Smooth muscle cell (in vitro differentiated cells): ENCODE measurements around the gene GRB10. TPM values are rescaled to one million over a fixed set of nuclear protein-coding genes. Genes with fewer than 3 reads are reported as not detected.

Source experiments
- DNase-seq: peaks from one replicate; lab custom pipeline; 2025; ENCODE audit not compliant: unreplicated experiment; lab: John Stamatoyannopoulos, UW
- H2AFZ ChIP-seq: fragments of 200-600 bp; sonication (generic); 2 replicates; pipeline ENCODE4 v1.6.0; 2016; ENCODE audit warnings: antibody characterized with exemption, low read depth, mild to moderate bottlenecking
- H3F3A ChIP-seq: fragments of 200-600 bp; sonication (generic); 2 replicates; pipeline ENCODE4 v1.6.0; 2017; ENCODE audit warnings: antibody characterized with exemption, low read depth
- H3K27ac ChIP-seq: fragments of 200-600 bp; sonication (generic); 2 replicates; pipeline ENCODE4 v1.5.1; 2016; ENCODE audit warnings: low read depth, mild to moderate bottlenecking
- H3K27me3 ChIP-seq: fragments of 200-600 bp; sonication (generic); 2 replicates; pipeline ENCODE4 v1.6.1; 2016; ENCODE audit warnings: low read depth, mild to moderate bottlenecking
- H3K36me3 ChIP-seq: fragments of 200-600 bp; sonication (generic); 2 replicates; pipeline ENCODE4 v1.5.1; 2016; ENCODE audit warnings: low read depth
- H3K4me1 ChIP-seq: fragments of 200-600 bp; sonication (generic); 2 replicates; pipeline ENCODE4 v1.5.1; 2016; ENCODE audit warnings: low read depth
- H3K4me2 ChIP-seq: fragments of 200-600 bp; sonication (generic); 2 replicates; pipeline ENCODE4 v1.6.0; 2016; ENCODE audit warnings: mild to moderate bottlenecking
- H3K4me3 ChIP-seq: fragments of 200-600 bp; sonication (generic); 2 replicates; pipeline ENCODE4 v1.5.1; 2016; ENCODE audit warnings: mild to moderate bottlenecking
- H3K79me2 ChIP-seq: fragments of 200-600 bp; sonication (generic); 2 replicates; pipeline ENCODE4 v1.6.0; 2016; ENCODE audit warnings: low read depth, mild to moderate bottlenecking
- H3K9ac ChIP-seq: fragments of 200-600 bp; sonication (generic); 2 replicates; pipeline ENCODE4 v1.6.0; 2016; ENCODE audit warnings: low read depth
- H3K9me3 ChIP-seq: fragments of 200-600 bp; sonication (generic); replicated peaks from 2 replicates; pipeline ENCODE4 v1.5.1; 2016; ENCODE audit warnings: low read depth
- H4K20me1 ChIP-seq: fragments of 200-600 bp; sonication (generic); 2 replicates; pipeline ENCODE4 v1.6.0; 2016; ENCODE audit warnings: low read depth
- CTCF ChIP-seq: fragments of 200-600 bp; sonication (generic); IDR thresholded peaks from 2 replicates; pipeline ENCODE4 v1.5.1; 2017; ENCODE audit warnings: borderline replicate concordance, mild to moderate bottlenecking, antibody characterized with exemption; ENCODE audit not compliant: insufficient read depth, poor library complexity, severe bottlenecking
- WGBS: methylation state at CpG from one replicate; pipeline ENCODE4 v1.1.7; 2016; ENCODE audit warnings: low lambda C conversion rate; 5-methylcytosine and 5-hydroxymethylcytosine counted together
- polyA plus RNA-seq: library from polyadenylated mRNA; unstranded; fragments of >200 nt; fragmentation: Nextera tagmentation; extraction: Ambion mirVana; gene quantifications from 2 replicates; pipeline ENCODE4 v1.2.1, GENCODE V29; 2016
- total RNA-seq: library from RNA; depleted of rRNA; stranded (reverse); fragments of >200 nt; gene quantifications from 2 replicates; pipeline ENCODE4 v1.2.3, GENCODE V29; 2014

The GRB10 gene
- total and polyA plus RNA-seq, 2 experiments from 2014 or later, result 18.0 to 20.1 TPM

GRCh38 chr7:50565559-50565916, 217.2 kb downstream of the GRB10 start:
- Histone ChIP-seq H3K4me1 (no peaks in the 10 kb centered on the region), H2AFZ (no peak overlapping the region), H3K4me3 (peak overlapping the region; percentile 13), H3K79me2 (no peaks in the 10 kb centered on the region), H3K27ac (no peak overlapping the region), H3K9ac (no peak overlapping the region), H3K27me3 (peaks cover 22% of the 10 kb centered on the region), H3K9me3 (no peaks in the 10 kb centered on the region), H4K20me1 (no peaks in the 10 kb centered on the region), H3K36me3 (no peaks in the 10 kb centered on the region), H3K4me2 (no peak overlapping the region), H3F3A (no peaks in the 10 kb centered on the region)
- no peak for TF ChIP-seq CTCF
- no peak for DNase-seq
- 79% methylated on average over 2 of the region's 2 CpGs for WGBS

- H3K27me3 ChIP-seq, result peaks cover 22% of the 10 kb centered on the region
- no peaks in the 10 kb centered on the region for H3K9me3 ChIP-seq
- H3F3A ChIP-seq, result no peaks in the 10 kb centered on the region
- no peak within 1 kb of the TSS for H2AFZ ChIP-seq
- no peaks in the 10 kb centered on the region for H3K79me2 ChIP-seq
- H3K4me1 ChIP-seq, result no peaks in the 10 kb centered on the region
- H3K36me3 ChIP-seq, result no peaks in the 10 kb centered on the region
- no peak for DNase-seq
- peak within 1 kb of the TSS; percentile 20 for H3K4me3 ChIP-seq
- no peak for TF ChIP-seq CTCF
- no peaks in the 10 kb centered on the region for H4K20me1 ChIP-seq
- H3K9ac ChIP-seq, result no peak within 1 kb of the TSS
- WGBS, result 86% methylated on average over 8 of the region's 8 CpGs
- no peak within 1 kb of the TSS for H3K4me2 ChIP-seq
- no peak within 1 kb of the TSS for H3K27ac ChIP-seq
These were observed 217.8 kb downstream of the GRB10 start, which contains the start of gene DDC for GRCh38 chr7:50564640-50565558. TSS of gene DDC (minus strand) at chr7:50565405. CDS start at chr7:50544085, 21,320 bp downstream.

- 96% methylated on average over 8 of the region's 8 CpGs for WGBS
- Histone ChIP-seq H3K27ac (no peak overlapping the region), H2AFZ (no peak overlapping the region), H3F3A (no peaks in the 10 kb centered on the region), H3K36me3 (no peaks in the 10 kb centered on the region), H3K4me1 (no peaks in the 10 kb centered on the region), H3K9me3 (no peaks in the 10 kb centered on the region), H3K79me2 (no peaks in the 10 kb centered on the region), H3K9ac (no peak overlapping the region), H3K4me3 (peak overlapping the region; percentile 20), H3K4me2 (no peak overlapping the region), H4K20me1 (no peaks in the 10 kb centered on the region), H3K27me3 (peaks cover 22% of the 10 kb centered on the region)
- DNase-seq, result no peak
- no peak for TF ChIP-seq CTCF
These were observed 218.5 kb downstream of the GRB10 start for GRCh38 chr7:50564171-50564570.

- WGBS, result 93% methylated on average over 5 of the region's 5 CpGs
- H3K4me3 ChIP-seq, result no peak overlapping the region
- no peaks in the 10 kb centered on the region for H3K9me3 ChIP-seq
- no peaks in the 10 kb centered on the region for H3F3A ChIP-seq
- H4K20me1 ChIP-seq, result no peaks in the 10 kb centered on the region
- no peak overlapping the region for H2AFZ ChIP-seq
- no peak overlapping the region for H3K27ac ChIP-seq
- peaks cover under 1% of the 10 kb centered on the region for H3K4me1 ChIP-seq
- H3K27me3 ChIP-seq, result peaks cover 24% of the 10 kb centered on the region
- no peak for TF ChIP-seq CTCF
- no peaks in the 10 kb centered on the region for H3K36me3 ChIP-seq
- no peak overlapping the region for H3K4me2 ChIP-seq
- H3K9ac ChIP-seq, result no peak overlapping the region
- no peak for DNase-seq
- H3K79me2 ChIP-seq, result no peaks in the 10 kb centered on the region
These were observed 220.6 kb downstream of the GRB10 start for GRCh38 chr7:50562136-50562535.
